ENCODE measurements around the gene AGBL4.

DNA sequence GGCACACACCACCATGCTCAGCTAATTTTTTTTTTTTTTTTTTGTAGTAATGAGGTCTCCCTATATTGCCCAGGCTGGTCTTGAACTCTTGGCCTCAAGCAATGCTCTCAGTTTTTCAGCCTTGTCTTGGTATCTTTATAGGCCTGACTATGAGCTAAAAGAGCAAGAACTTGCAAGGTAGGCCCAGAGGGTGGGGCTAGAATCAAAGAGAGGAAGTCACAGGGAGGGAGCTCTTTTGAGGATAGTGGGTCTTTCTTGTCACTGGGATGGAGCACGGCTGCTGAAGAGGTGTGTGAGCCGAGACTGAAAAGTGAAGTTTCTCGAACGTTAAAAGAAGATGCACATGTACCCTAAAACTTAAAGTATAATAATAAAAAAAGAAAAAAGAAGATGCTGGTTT, 987.1 kb downstream of the AGBL4 start:
- TF ChIP-seq, protein P1, sequence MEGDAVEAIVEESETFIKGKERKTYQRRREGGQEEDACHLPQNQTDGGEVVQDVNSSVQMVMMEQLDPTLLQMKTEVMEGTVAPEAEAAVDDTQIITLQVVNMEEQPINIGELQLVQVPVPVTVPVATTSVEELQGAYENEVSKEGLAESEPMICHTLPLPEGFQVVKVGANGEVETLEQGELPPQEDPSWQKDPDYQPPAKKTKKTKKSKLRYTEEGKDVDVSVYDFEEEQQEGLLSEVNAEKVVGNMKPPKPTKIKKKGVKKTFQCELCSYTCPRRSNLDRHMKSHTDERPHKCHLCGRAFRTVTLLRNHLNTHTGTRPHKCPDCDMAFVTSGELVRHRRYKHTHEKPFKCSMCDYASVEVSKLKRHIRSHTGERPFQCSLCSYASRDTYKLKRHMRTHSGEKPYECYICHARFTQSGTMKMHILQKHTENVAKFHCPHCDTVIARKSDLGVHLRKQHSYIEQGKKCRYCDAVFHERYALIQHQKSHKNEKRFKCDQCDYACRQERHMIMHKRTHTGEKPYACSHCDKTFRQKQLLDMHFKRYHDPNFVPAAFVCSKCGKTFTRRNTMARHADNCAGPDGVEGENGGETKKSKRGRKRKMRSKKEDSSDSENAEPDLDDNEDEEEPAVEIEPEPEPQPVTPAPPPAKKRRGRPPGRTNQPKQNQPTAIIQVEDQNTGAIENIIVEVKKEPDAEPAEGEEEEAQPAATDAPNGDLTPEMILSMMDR (IDR thresholded peaks at IDR 0.05 in 4 of 5, conservative IDR thresholded peaks at IDR 0.05 in 1 of 5) = no peak
- no peak for TF ChIP-seq POLR2A (IDR thresholded peaks at IDR 0.05)
